Lung microvascular endothelial cell (primary cell): ENCODE measurements around the gene GAA. TPM values are rescaled to one million over a fixed set of nuclear protein-coding genes. Genes with fewer than 3 reads are reported as not detected.

Source experiments
- DNase-seq, 2 donors: peaks; one replicate each; pipeline versions ENCODE4 v3.0.0 to v3.0.0-alpha.2; 2010; ENCODE audit warnings: low read depth in 2 of 2
- total RNA-seq: library from RNA; depleted of rRNA; stranded (reverse); fragments of >200 nt; gene quantifications from 2 replicates; pipeline ENCODE4 v1.2.1, GENCODE V29; 2014

Gene GAA
- total RNA-seq, result 13.1 and 31.3 TPM in 2 replicates

GRCh38 chr17:80101011-80101945 is at the start of gene GAA:
Gene GAA (plus strand): TSS chr17:80101581. CDS start chr17:80104587, 3,006 bp downstream.
- DNase-seq, result peak; percentile 86 to 92

GRCh38 chr17:80051681-80052080 is 49.7 kb upstream of the GAA start:
- DNase-seq, result no peak

GRCh38 chr17:80053102-80053501 is 48.3 kb upstream of the GAA start:
- no peak for DNase-seq

- DNase-seq, result no peak
Observed at GRCh38 chr17:80055597-80055996, 45.8 kb upstream of the GAA start.

- no peak for DNase-seq
Observed at GRCh38 chr17:80058311-80058955, 42.9 kb upstream of the GAA start.

GRCh38 chr17:80060644-80061043 is 40.7 kb upstream of the GAA start:
- no peak for DNase-seq

GRCh38 chr17:80061421-80061820 is 40.0 kb upstream of the GAA start:
- DNase-seq, result no peak

- DNase-seq, result peak in 1 of 2 donors; percentile 60
Observed at GRCh38 chr17:80063830-80064585, 37.4 kb upstream of the GAA start.

- no peak for DNase-seq
Observed at GRCh38 chr17:80064696-80065095, 36.7 kb upstream of the GAA start.

- DNase-seq, result no peak
Observed at GRCh38 chr17:80065478-80066170, 35.8 kb upstream of the GAA start.

- no peak for DNase-seq
Observed at GRCh38 chr17:80067393-80067986, 33.9 kb upstream of the GAA start.

- peak; percentile 65 to 92 for DNase-seq
Observed at GRCh38 chr17:80068301-80069222, 32.8 kb upstream of the GAA start.

- DNase-seq, result no peak
Observed at GRCh38 chr17:80070375-80071115, 30.8 kb upstream of the GAA start.

GRCh38 chr17:80071116-80071841 is 30.1 kb upstream of the GAA start:
- DNase-seq, result peak; percentile 63 to 97

GRCh38 chr17:80072410-80072809 is 29.0 kb upstream of the GAA start:
- DNase-seq, result no peak

- no peak for DNase-seq
Observed at GRCh38 chr17:80080081-80080480, 21.3 kb upstream of the GAA start.

- DNase-seq, result no peak
Observed at GRCh38 chr17:80081596-80081995, 19.8 kb upstream of the GAA start.

GRCh38 chr17:80082403-80083135 is 18.8 kb upstream of the GAA start:
- peak; percentile 78 to 91 for DNase-seq
